Adrenal gland (tissue), 12 donors: ENCODE results near the gene FGL2. TPM values are rescaled to one million over a fixed set of nuclear protein-coding genes. Genes with fewer than 3 reads are reported as not detected.

Source experiments
- DNase-seq, 7 donors: peaks; one replicate each; pipeline ENCODE4 v3.0.0-alpha.2; 2019 to 2020
- H3K27ac ChIP-seq, 5 donors: fragments of 200-600 bp; sonication (generic) in 4 of 5; 1 replicate in 3 of 5; 2 replicates in 2 of 5; pipeline versions ENCODE4 v1.5.1 to v1.8.0; 2016 to 2020; ENCODE audit warnings: mild to moderate bottlenecking in 1 of 5
- H3K27me3 ChIP-seq: fragments of 200-600 bp; 2 replicates; pipeline ENCODE4 v1.8.0; 2021
- H3K36me3 ChIP-seq, 2 donors: fragments of 200-600 bp; replicated peaks in 1 of 2; 1 replicate in 1 of 2; 2 replicates in 1 of 2; pipeline versions ENCODE4 v1.5.1 to v1.8.0; 2018 to 2022
- H3K4me1 ChIP-seq, 2 donors: fragments of 200-600 bp; replicated peaks in 1 of 2; 1 replicate in 1 of 2; 2 replicates in 1 of 2; pipeline versions ENCODE4 v1.5.1 to v1.8.0; 2018 to 2021
- H3K4me3 ChIP-seq, 4 donors: fragments of 200-600 bp; sonication (generic) in 3 of 4; one replicate each; pipeline ENCODE4 v1.5.1; 2016 to 2018
- H3K9me3 ChIP-seq, 3 donors: fragments of 200-600 bp; sonication (generic) in 1 of 3; replicated peaks in 1 of 3; 1 replicate in 2 of 3; 2 replicates in 1 of 3; pipeline versions ENCODE4 v1.5.1 to v1.8.0; 2016 to 2021
- POLR2A ChIP-seq, 2 donors: fragments of 450-650 bp; IDR thresholded peaks; one replicate each; pipeline ENCODE4 v1.6.1; 2017; ENCODE audit warnings: antibody characterized with exemption in 2 of 2, mild to moderate bottlenecking in 2 of 2, moderate library complexity in 1 of 2
- WGBS, 4 donors: extraction: QIAGEN DNeasy Blood & Tissue Kit in 2 of 4; methylation state at CpG; one replicate each; pipeline versions ENCODE4 v1.1.5 to v1.1.7; 2013 to 2017; 5-methylcytosine and 5-hydroxymethylcytosine counted together
- intact Hi-C, 2 donors: fragments of 100-400 bp; cut with DNase I; formaldehyde crosslinking; loops; one replicate each; pipeline versions ENCODE4 v1.14.1 to v1.15.0; 2022 to 2023
- polyA plus RNA-seq, 3 donors: library from polyadenylated mRNA; stranded (reverse); fragments of 200-250 nt in 2 of 3; fragments of 350-450 nt in 1 of 3; fragmentation: Illumina TruSeq in 1 of 3; extraction: RNeasy Lipid Tissue Mini Kit (QIAGEN cat#74804) in 1 of 3; gene quantifications; one replicate each; pipeline ENCODE4 v1.2.3, GENCODE V29; 2013 to 2014
- total RNA-seq, 9 donors: library from RNA; depleted of rRNA in 4 of 9; stranded (reverse); fragments of >200 nt in 4 of 9; fragments of 120-200 nt in 1 of 9; fragmentation: NEBNext Ultra II Directional in 1 of 9; extraction: Animal tissue kit (Norgen Biotek cat#: 25700) in 1 of 9; gene quantifications; one replicate each; pipeline versions ENCODE4 v1.1.0 to v1.2.4, GENCODE V29; 2013 to 2023
- TF ChIP-seq, protein P1 (sequence below), 6 experiments: fragments of 450-650 bp in 4 of 6; fragments of 200-600 bp in 2 of 6; sonication (generic) in 1 of 6; IDR thresholded peaks; 1 replicate in 5 of 6; 2 replicates in 1 of 6; pipeline versions ENCODE4 v1.5.1 to v1.8.0; 2016 to 2021; ENCODE audit warnings: antibody characterized with exemption in 6 of 6, mild to moderate bottlenecking in 2 of 6, moderate library complexity in 1 of 6
- donor health status: healthy with polysubstance abuse.
- donor health status: Bipolar disorder and iron deficiency.
- donor health status: DM: yes; HTN: yes; CAD: no.
- donor health status: DM: no; HTN: no; CAD: no.
- donor health status: DM: no; HTN: no; CAD: no.
- donor health status: DM: yes; HTN: yes; CAD: no.

FGL2 gene
- total and polyA plus RNA-seq, 12 donors = 4.8 to 71.7 (median 21.2) TPM

DNA sequence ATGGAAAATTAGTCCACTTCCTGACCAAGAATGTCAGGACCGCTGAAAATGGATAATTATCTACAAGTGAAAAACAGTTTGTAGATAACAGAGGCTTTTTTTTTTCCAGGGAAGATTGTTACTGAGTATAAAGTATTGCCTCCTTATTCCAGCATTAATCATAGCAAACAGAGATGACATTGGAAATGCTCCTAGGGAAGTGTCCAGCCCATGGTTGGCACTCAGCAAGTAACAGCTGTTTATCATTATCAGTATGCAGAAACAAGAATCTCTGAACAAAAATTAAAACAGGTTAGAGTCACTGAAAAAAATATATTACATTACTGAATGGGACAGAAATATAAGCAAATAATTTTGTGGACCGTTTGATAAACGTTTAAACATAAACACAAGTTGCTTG, 14.6 kb downstream of the FGL2 start:
- TF ChIP-seq POLR2A (IDR thresholded peaks at IDR 0.05) = no peak
- TF ChIP-seq, protein P1, sequence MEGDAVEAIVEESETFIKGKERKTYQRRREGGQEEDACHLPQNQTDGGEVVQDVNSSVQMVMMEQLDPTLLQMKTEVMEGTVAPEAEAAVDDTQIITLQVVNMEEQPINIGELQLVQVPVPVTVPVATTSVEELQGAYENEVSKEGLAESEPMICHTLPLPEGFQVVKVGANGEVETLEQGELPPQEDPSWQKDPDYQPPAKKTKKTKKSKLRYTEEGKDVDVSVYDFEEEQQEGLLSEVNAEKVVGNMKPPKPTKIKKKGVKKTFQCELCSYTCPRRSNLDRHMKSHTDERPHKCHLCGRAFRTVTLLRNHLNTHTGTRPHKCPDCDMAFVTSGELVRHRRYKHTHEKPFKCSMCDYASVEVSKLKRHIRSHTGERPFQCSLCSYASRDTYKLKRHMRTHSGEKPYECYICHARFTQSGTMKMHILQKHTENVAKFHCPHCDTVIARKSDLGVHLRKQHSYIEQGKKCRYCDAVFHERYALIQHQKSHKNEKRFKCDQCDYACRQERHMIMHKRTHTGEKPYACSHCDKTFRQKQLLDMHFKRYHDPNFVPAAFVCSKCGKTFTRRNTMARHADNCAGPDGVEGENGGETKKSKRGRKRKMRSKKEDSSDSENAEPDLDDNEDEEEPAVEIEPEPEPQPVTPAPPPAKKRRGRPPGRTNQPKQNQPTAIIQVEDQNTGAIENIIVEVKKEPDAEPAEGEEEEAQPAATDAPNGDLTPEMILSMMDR (IDR thresholded peaks at IDR 0.05) = no peak
- Histone ChIP-seq H3K27ac (no peak overlapping the region), H3K36me3 (no peaks in the 10 kb centered on the region), H3K4me1 (peaks cover 11 to 17% of the 10 kb centered on the region in 2 donors), H3K4me3 (no peak overlapping the region), H3K27me3 (no peaks in the 10 kb centered on the region), H3K9me3 (no peaks in the 10 kb centered on the region)
- 41 to 46% (median 43%) methylated on average over 3 of the region's 3 CpGs for WGBS, 4 donors
- intact Hi-C loops = no loop called here
- DNase-seq = peak in 1 of 7 donors; percentile 10

DNA sequence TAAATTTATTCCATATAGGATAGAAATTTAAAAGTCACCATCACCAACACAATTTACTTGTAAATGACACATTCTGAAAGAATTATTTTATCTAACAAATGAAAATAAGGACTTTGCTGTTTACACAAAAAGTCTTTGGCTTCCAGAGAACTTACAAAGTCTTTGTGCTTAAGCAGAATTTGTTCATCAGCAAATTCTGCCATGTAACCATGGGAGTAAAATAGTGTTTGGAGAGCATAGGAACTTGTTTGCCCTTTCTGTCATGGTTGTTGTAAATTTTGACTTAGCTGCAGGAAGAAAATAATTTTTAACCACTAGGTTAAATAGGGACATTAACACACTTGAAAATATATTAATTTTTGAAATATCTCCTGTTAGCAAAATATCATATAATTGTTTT, 15.2 kb downstream of the FGL2 start:
- no peak for TF ChIP-seq POLR2A (IDR thresholded peaks at IDR 0.05)
- TF ChIP-seq, protein P1 (IDR thresholded peaks at IDR 0.05) = peak in 1 of 6 experiments; percentile 1
- Histone ChIP-seq H3K4me1 (peaks cover 11 to 17% of the 10 kb centered on the region in 2 donors), H3K27me3 (no peaks in the 10 kb centered on the region), H3K36me3 (no peaks in the 10 kb centered on the region), H3K9me3 (no peaks in the 10 kb centered on the region), H3K4me3 (no peak overlapping the region), H3K27ac (no peak overlapping the region)
- no peak for DNase-seq
- intact Hi-C loops = no loop called here

DNA sequence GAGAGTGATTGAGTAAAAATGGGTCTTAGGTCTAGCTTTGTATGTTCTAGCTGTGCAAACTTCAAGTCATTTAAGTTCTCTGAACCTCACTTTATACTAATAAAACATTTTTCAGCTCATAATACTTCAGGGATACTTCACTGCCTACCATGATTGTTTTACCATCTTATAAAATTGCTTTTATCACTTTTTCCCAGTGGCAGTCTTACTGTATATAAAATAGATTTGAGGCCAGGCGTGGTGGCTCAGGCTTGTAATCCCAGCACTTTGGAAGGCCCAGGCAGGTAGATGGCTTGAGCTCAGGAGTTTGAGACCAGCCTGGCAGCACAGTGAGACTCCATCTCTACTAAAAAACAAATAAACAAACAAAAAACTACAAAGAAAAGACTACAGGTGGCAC, 17.4 kb downstream of the FGL2 start:
- TF ChIP-seq, protein P1 (IDR thresholded peaks at IDR 0.05) = no peak
- no peak for TF ChIP-seq POLR2A (IDR thresholded peaks at IDR 0.05)
- 91 to 100% (median 100%) methylated on average over 1 of the region's 1 CpG for WGBS, 4 donors
- Histone ChIP-seq H3K27ac (no peak overlapping the region), H3K27me3 (no peaks in the 10 kb centered on the region), H3K9me3 (no peaks in the 10 kb centered on the region), H3K36me3 (no peaks in the 10 kb centered on the region), H3K4me3 (no peak overlapping the region), H3K4me1 (peaks cover 11 to 17% of the 10 kb centered on the region in 2 donors)
- DNase-seq = no peak
- intact Hi-C loops = no loop called here

DNA sequence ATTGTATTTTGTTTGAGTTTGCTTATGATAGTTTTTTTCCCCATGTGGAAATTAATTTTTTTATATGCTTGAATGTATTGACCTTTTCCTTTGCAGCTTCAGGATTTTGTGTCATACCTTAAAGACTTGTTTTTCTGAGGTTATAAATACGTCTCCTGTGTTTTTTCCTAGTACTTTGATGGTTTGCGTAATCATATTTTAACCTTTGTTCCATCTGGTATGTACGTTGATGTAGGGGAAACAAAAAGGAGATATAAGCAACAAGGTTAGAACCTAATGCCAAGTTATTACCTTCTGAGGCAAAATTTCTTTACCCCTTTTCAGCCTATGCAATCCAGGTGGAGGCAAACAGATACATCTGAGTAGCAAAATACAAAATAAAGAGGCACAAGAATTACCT, 17.9 kb downstream of the FGL2 start:
- TF ChIP-seq, protein P1 (IDR thresholded peaks at IDR 0.05) = no peak
- TF ChIP-seq POLR2A (IDR thresholded peaks at IDR 0.05) = no peak
- intact Hi-C loops = no loop called here
- H3K36me3 ChIP-seq = no peaks in the 10 kb centered on the region
- no peak overlapping the region for H3K27ac ChIP-seq
- no peaks in the 10 kb centered on the region for H3K27me3 ChIP-seq
- H3K4me1 ChIP-seq = peaks cover 11 to 17% of the 10 kb centered on the region in 2 donors
- 89 to 93% (median 90%) methylated on average over 3 of the region's 3 CpGs for WGBS, 4 donors
- no peaks in the 10 kb centered on the region for H3K9me3 ChIP-seq
- no peak overlapping the region for H3K4me3 ChIP-seq
- no peak for DNase-seq
